ENCODE data around the gene ALOX12.
"Not testable (repeated sequence)": the region's sequence is repeated elsewhere in the genome, so short reads cannot be mapped to it uniquely, and the experiment has no call there.

Gene ALOX12

GRCh38 chr17:6995500-6996255, at the start of gene ALOX12:
Gene ALOX12, plus strand, starts transcription at chr17:6996049. Its CDS starts 69 bp downstream, at chr17:6996118.
- no peak for DNase-seq

GRCh38 chr17:6947745-6948144, 48.1 kb upstream of the ALOX12 start:
- no peak for DNase-seq

GRCh38 chr17:6948562-6948961, 47.3 kb upstream of the ALOX12 start:
- no peak for DNase-seq

GRCh38 chr17:6948976-6949375, 46.9 kb upstream of the ALOX12 start:
- DNase-seq = no peak

GRCh38 chr17:6950938-6951337, 44.9 kb upstream of the ALOX12 start:
- DNase-seq = not testable (repeated sequence)

- DNase-seq = no peak
Observed at GRCh38 chr17:6953689-6954088, 42.2 kb upstream of the ALOX12 start.

GRCh38 chr17:6959700-6960099, 36.1 kb upstream of the ALOX12 start:
- no peak for DNase-seq

GRCh38 chr17:6969323-6969726, 26.5 kb upstream of the ALOX12 start:
- no peak for DNase-seq

GRCh38 chr17:6970992-6971391, 24.9 kb upstream of the ALOX12 start:
- no peak for DNase-seq

GRCh38 chr17:6979440-6979839, 16.4 kb upstream of the ALOX12 start:
- not testable (repeated sequence) for DNase-seq

- no peak for DNase-seq
Observed at GRCh38 chr17:6981426-6981825, 14.4 kb upstream of the ALOX12 start.

GRCh38 chr17:6985266-6985665, 10.6 kb upstream of the ALOX12 start:
- DNase-seq = no peak

- no peak for DNase-seq
Observed at GRCh38 chr17:6986676-6987075, 9.2 kb upstream of the ALOX12 start.

GRCh38 chr17:6989779-6990178, 6.1 kb upstream of the ALOX12 start:
- no peak for DNase-seq

GRCh38 chr17:6993613-6994056, 2.2 kb upstream of the ALOX12 start:
- not testable (repeated sequence) for DNase-seq

- DNase-seq = no peak
Observed at GRCh38 chr17:6994118-6994598, 1.7 kb upstream of the ALOX12 start.

GRCh38 chr17:6994666-6995256, 1.1 kb upstream of the ALOX12 start:
- DNase-seq = no peak

- no peak for DNase-seq
Observed at GRCh38 chr17:6996256-6997011, 585 bp downstream of the ALOX12 start.

GRCh38 chr17:6997171-6997570, 1.3 kb downstream of the ALOX12 start:
- DNase-seq = no peak

GRCh38 chr17:6998855-6999508, 3.1 kb downstream of the ALOX12 start:
- DNase-seq = no peak

- DNase-seq = peak; percentile 50
Observed at GRCh38 chr17:7001318-7001961, 5.6 kb downstream of the ALOX12 start.

GRCh38 chr17:7002288-7003047, 6.6 kb downstream of the ALOX12 start:
- DNase-seq = no peak
